ENCODE results near the gene PPP1R27. TPM values are rescaled to one million over a fixed set of nuclear protein-coding genes. Genes with fewer than 3 reads are reported as not detected.
A peak's percentile ranks its signal among the peaks of the same experiment; 100 is the strongest.
"Not testable (repeated sequence)": the region's sequence is repeated elsewhere in the genome, so short reads cannot be mapped to it uniquely, and the experiment has no call there.

PPP1R27 gene
- polyA plus RNA-seq, 4 donors, result 0.14 to 0.58 (median 0.26) TPM; not detected in 1

DNA sequence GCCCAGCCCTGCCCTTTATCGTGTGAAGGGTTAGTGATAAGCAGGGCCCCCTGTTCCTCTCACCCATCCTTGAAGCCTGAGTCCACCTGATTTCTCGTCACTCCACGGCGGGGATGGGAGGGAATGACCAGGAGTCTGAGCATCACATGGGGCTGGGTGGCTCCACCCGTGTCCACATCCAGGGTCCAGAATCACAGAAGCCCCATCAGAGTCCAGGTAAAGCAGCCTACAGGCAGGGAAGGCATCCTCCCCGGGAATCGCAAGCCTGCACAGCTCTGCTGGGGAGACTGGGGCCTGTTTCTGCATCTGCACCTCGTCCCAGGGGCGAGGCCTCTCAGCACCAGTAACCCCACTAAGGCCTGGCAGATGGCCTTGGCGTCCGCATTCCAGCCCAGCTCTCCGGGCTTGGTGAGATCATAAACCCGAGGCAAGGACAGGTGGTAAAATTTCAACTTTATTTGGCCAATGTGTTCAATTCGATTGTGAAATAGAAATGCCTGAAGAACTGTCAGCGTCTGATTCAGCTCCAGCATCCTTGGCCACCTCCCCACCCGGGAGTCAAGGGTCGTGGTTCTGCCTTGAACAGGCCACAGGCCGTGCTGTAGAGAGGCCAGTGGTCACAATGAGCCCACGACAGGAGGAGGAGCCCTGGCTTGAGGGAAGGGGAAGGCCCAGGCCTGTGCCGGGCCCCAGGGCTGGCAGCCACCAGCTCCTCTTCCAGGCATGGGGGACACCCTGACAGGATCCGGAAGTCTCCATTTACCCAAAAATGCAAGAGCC lies 8.1 kb upstream of the PPP1R27 start:
- DNase-seq (ENCODE audit: low read depth in 4 of 4, low spot score in 3 of 4), result no peak

DNA sequence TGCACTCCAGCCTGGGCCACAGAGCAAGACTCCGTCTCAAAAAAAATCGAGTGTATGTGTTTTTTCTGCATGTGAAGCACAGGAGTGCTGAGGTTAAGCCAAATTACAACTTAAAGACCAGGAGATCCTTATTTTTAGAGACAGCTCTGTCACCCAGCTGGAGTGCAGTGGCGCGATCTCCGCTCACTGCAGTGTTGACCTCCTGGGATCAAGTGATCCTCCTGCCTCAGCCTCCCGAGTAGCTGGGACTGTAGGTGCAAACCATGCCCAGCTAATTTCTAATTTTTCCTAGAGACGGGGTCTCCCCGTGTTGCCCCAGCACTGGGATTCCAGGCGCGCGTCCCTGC lies 7.5 kb upstream of the PPP1R27 start:
- no peak for DNase-seq (ENCODE audit: low read depth in 4 of 4, low spot score in 3 of 4)

DNA sequence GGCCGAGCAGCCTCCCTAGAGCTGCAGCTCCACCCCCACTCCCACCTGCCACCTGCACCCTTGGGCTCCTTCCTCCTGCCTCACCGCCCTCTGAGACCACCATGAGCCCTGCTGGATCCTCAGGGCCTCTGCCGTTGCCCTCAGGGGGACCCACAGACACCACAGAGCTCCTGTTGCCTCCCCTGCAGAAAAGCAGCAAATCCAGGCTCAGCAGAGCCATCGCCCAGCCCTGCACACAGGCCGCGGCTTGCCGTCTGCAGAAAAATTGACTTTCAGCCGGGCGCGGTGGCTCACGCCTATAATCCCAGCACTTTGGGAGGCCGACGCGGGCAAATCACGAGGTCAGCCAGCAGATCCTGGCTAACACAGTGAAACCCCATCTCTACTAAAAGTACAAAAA lies 7.0 kb upstream of the PPP1R27 start:
- no peak for DNase-seq (ENCODE audit: low read depth in 4 of 4, low spot score in 3 of 4)

DNA sequence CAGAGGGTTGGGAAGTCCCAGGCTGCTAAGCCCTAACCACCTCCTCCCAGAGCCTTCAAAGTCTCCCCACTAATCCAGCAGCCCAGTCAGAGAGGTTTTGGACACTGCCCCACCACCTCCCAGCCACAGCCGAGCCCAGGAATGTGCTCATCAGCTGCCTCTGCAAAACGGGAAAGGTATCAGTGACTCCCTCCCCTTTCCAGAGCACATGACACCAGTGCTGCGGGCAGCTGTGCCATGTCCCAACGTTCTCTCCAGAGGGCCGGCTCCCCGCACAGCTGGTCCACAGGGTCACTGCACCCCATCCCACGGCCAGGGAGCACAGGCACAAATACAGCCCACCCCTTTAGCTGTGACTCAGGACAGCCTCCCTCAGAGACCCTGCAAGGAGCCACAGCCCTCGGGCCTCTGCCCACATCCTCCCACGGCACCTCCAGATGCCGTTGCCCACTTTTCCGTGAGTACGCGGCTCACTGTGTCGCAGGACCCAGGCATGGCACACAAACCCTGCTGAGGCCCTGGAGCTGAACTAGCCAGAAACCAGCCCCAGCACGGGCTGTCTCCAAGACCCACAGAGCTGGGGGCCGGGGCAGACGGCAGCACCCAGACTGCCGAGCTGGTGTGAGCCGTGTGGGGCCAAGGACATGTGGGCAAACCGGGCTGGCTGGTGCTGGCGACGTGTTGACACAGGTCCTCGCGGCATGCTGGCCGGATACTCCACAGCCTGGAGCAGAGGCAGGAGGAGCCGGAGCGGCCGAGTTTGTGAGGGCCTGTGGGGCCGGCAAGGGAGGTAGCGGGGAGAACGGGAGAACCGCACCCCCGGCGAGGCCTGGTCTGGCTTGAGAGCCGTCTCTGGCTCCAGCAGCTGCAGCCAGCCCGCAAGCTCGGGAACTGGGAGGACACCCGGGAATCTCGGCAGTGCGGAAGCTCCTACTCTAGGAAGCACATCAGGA lies 6.3 kb upstream of the PPP1R27 start:
- DNase-seq (ENCODE audit: low read depth in 4 of 4, low spot score in 3 of 4), result no peak

DNA sequence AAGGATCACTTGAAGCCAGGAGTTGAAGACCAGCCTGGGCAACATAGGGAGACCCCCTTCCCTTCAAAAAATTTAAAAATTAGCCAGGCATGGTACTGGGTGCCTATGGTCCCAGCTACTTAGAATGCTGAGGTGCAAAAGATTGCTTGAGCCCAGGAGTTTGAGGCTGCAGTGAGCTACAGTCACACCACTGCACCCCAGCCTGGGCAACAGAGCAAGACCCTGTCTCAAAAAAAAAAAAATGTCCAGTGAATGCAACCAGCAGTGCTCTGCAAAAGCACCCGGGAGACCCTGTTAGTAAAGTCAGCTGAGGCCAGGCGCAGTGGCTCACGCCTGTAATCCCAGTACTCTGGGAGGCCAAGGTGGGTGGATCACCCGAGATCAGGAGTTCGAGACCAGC lies 5.2 kb upstream of the PPP1R27 start:
- DNase-seq (ENCODE audit: low read depth in 4 of 4, low spot score in 3 of 4), result not testable (repeated sequence)

DNA sequence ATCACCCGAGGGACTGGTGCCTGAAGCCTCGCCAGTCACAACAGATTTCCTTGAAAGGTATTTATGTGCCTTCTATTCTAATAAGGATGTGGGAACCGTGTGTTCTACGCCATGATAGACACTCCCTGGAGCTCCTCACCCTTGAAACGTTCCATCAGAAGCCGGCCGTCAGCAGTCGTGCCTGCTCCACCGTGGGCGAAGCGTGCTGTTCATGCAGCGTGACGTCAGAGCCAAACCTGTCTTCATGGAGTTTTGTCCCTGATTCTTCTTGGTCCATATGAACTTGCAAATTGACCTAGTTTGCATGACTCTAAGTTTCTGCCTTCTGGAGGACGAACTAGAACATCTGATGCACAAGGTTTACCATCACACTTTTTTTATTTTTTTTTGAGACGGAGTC lies 4.5 kb upstream of the PPP1R27 start:
- DNase-seq (ENCODE audit: low read depth in 4 of 4, low spot score in 3 of 4), result no peak

DNA sequence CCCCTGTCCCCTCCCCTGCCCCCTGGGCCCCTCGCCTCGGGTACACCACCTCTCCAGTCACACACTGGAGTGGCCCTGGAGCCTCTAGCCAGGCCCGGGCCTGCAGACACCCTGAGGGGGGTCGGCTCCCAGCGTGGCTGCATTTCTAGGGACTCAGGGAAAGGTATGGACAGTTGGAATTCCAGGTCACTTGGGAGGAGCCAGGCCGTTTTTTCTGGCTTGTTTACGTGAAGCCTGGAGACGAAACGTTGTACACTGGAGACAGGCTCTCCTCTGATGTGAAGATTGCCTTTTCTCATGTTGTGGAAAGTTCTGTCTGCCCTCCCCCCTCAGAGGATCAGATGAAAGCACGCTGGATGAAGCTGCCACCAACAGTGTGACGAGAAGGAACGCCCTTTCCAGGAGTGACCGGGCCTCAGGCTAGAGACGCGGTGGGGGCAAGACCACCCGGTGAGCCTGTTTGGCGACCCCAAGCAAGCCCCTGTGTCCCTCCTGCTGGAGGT lies 4.0 kb upstream of the PPP1R27 start:
- no peak for DNase-seq (ENCODE audit: low read depth in 4 of 4, low spot score in 3 of 4)

DNA sequence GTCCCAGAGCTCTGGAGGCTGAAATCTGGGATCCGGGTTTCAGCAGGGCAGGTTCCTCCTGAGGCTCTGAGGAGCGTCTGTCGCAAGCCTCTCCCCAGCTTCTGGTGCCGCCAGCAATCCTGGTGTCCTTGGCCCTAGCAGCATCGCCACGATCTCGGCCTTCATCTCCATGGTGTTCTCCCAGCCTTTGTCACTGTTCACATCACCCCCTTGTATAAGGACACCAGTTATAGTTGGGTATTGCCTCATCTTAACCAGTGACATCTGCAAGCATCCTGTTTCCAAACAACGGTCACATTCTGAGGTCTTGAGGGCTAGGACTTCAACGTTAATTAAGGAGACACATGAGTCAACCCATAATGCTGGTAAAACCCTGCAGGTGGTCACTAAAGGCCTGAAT lies 2.8 kb upstream of the PPP1R27 start:
- no peak for DNase-seq (ENCODE audit: low read depth in 4 of 4, low spot score in 3 of 4)

DNA sequence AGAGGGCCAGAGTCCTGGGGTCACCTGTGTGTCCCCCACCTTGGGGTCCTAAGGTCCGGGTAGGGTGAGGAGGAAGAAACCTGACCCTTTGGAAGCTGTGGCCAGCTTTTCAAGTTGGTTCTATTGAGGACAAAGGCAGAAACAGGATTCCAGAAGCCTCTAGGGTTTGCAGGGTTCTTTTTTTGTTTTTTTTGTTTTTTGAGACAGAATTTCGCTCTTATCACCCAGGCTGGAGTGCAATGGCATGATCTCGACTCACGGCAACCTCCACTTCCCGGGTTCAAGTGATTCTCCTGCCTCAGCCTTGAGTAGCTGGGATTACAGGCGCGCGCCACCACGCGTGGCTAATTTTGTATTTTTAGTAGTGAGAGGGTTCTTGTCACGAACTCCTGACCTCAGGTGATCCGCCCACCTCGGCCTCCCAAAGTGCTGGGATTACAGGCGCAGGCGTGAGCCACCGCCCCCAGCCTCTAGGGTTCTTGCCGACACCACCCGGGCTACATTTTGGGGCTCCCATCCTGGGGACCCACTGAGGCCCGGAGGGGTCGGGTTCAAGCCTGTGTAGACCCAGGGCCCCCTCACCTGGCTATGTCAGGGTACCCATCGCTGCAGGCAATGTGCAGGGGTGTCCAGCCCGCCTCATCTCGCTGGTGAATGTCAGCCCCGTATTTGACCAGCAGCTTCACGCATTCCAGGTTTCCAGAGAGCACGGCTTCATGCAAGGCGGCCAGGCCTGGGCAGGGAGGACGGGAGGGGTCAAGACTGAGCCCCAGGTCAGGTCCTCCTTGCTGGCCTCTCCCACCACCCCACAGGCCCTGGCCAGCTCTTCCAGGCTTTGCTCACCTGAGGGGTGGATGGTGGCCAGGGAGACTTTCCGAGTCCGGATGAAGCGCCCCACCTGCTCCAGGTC lies 674 bp downstream of the PPP1R27 start:
- DNase-seq (ENCODE audit: low read depth in 4 of 4, low spot score in 3 of 4), result no peak

DNA sequence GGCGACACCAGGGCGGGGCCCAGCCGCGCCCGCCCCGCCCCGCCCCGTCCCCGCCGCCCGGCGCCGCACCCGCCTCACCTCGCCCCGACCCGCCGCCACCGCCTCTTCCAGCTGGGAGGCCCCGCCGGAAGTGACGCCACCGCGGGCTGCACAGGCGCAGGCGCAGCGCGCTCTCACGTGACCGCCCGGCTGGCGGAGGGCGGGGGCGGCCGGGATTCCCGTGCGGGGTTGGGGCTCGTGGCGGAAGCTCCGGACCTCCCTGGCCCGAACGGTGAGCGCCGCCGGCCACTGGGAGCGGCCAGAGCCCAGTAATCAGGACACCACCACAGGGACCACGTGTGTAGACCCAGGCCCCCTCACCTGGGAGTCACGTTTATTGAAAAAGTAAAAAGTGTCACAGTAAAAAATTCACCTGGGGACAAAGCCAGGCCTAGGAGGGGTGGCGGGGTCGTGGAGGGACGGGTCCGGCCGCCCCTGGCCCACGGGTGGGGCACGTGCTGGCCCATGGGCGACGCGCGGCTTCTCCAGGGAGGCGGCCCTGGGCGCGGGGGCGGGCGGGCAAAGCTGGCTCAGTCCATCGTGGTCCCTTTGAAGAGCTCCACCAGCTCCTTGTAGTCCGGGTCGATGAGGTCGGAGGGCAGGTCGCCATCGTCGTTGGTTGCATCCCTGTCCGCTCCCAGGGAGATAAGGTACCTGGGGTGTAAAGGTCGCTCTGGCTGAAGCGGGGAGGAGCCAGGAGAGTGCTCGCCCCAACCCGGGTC lies 1.5 kb downstream of the PPP1R27 start, which contains the start of gene MCRIP1:
TSS of gene MCRIP1 (minus strand) at position 132 of the 761 bp plus-strand sequence. CDS start 8,785 bp downstream, outside the sequence.
- peak; percentile 78 to 85 (median 81) for DNase-seq (ENCODE audit: low read depth in 4 of 4, low spot score in 3 of 4)

DNA sequence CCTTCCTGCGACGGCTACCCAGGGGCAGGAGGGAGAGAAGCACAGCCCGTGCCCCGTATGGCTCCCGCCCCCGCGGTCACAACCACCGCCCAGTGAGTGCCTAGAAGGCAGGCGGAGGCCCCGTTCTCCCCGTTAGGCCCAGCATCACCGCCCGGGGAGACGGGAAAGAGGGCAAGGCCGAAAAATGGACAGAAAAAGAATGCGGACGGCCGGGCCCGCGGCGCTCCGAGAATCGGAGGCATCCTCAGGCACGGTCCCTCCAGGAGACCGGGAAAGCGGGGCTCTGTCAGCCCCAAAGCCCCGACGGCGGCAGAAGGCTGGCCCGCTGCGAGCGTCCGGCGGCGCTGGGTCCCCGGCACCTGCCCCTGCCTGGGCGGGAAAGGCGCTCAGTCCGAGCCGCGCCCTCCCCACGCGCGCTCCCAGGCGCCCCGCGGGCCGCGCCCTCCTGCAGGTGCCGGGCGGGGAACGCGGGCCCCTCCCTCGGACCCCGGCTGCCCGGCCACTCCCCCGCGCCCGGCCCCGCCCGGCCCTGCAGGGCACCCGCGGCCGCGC lies 2.2 kb downstream of the PPP1R27 start:
- no peak for DNase-seq (ENCODE audit: low read depth in 4 of 4, low spot score in 3 of 4)

DNA sequence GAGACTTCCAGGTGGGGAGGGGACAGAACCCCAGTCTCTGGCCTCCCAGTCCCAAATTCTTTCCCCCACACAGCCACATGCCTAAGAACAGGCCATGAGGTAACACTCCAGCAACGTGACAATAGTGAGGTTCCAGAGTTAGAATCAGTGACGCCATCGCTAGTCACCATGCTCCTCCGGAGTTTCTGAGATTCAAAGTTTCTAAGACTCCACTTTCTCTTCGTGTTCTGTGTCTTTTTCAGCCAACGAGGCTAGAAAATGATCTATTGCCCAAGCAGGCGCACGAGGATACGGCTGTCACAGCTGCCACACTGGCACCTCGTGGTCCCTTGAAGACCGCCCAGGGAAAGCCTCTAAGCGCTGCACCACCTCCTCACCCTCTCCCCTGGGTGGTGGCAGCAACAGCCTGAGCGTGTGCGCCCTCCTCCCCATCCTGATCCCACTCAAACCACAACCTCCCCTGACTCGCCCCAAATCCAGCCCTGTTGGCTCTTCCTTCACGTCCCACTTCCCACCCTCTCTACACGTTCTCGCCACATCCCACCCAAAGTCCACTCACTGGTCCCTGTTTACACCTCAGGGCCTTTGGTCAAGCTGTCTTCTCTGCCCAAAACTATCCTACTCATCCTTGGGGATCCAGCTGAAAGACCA lies 2.8 kb downstream of the PPP1R27 start:
- DNase-seq (ENCODE audit: low read depth in 4 of 4, low spot score in 3 of 4), result no peak

DNA sequence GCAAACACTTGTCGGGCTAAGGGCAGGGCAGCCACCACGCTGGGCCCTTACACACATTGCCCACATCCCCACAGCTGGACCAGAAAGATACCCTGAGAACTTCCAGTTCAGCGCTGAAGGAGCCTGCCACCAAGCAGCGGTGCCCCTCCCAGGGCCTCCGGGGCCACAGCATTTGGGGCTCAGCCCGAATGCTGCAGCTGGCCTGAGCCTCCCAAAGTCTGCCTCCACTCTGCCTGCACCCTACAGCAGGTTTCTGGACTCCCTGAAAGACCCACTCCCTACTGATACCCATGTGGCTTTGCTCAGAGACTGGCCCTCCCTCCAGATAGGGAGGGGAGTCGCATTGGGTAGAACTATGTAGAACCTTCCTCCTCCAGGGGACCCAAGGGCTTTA lies 3.3 kb downstream of the PPP1R27 start:
- DNase-seq (ENCODE audit: low read depth in 4 of 4, low spot score in 3 of 4), result no peak

DNA sequence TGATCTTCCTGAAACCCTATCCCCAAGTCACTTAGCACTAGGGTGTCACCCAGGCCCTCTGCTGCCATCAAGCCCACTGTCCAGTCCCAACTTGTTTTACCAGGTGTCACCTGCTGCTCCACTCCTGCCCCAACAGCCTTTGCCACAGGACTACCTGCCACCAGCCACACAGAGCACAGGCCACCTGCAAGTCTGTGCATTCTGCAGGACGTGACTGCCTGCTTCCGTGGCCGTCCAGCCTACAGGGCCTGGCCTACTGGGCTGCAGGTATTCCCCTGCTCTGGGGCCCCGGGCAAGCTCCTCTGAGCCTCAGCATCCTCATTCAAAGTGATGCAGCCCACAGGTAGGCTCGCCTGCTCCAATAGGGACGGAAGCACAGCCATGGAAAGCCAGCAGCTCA lies 5.0 kb downstream of the PPP1R27 start:
- no peak for DNase-seq (ENCODE audit: low read depth in 4 of 4, low spot score in 3 of 4)

DNA sequence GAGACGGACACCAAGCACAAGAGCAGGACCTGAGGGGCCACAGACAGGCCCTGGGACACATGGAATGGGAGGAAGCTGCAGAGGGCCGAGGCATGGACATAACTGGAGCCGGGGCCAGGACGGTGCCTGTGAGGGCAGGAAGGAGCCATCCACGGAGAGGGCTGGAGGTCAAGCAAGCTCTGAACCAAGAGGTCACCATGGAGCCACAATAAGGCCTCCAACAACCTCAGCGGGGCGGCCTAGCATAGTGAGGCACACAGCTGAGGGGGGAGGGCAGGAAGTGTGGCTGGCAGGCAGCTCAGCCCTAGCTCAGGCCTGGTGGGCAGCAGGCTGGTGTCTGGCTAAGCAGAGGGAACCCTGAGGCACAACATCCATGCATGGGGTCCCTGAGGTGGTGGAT lies 6.2 kb downstream of the PPP1R27 start:
- no peak for DNase-seq (ENCODE audit: low read depth in 4 of 4, low spot score in 3 of 4)

DNA sequence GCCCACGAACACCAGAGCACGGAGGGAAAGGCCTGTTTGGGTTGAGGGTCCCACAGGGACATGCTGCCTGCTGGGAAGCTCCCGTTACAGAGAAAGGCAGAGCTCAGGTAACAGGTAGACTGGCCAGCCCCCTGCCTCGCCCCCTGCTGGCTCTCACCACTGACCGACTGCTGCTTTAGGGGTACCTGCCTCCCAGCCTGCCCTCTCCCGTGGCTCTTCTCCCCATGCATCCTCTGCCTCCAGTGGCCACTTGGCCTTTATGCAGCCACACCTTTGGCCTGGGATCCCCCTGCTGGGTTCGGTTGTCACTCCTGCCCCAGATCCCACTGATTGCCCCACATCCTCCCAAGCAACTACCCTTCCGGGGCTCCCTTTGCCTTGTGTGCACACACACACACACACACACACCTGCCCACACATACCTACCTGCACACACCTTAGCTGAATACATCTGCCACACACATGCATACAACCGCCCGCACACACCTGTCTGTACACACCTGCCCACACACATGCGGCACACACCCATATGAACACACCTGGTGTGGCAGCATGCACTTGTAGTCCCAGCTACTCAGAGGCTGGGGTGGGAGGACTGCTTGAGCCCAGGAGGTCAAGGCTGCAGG lies 8.9 kb downstream of the PPP1R27 start:
- no peak for DNase-seq (ENCODE audit: low read depth in 4 of 4, low spot score in 3 of 4)

DNA sequence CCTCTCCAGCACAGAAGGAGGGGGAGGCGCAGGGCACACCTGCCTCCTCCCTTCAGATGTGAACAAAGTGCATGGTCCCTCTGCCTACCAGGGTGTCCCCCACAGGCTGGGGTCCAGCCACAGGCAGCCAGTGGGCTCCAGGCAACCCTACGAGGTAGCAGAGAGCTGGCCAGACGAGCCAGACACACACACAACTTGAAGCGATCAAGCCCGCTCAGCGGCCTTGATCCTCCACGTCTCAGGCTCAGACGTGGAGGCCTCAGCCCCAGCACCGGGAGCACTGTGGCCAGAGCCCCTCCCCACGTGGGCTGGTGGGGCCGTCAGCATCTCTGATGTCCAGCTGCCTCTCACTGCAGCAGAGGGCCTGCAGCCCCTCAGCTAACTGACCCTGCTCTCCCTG lies 10.3 kb downstream of the PPP1R27 start:
- no peak for DNase-seq (ENCODE audit: low read depth in 4 of 4, low spot score in 3 of 4)

DNA sequence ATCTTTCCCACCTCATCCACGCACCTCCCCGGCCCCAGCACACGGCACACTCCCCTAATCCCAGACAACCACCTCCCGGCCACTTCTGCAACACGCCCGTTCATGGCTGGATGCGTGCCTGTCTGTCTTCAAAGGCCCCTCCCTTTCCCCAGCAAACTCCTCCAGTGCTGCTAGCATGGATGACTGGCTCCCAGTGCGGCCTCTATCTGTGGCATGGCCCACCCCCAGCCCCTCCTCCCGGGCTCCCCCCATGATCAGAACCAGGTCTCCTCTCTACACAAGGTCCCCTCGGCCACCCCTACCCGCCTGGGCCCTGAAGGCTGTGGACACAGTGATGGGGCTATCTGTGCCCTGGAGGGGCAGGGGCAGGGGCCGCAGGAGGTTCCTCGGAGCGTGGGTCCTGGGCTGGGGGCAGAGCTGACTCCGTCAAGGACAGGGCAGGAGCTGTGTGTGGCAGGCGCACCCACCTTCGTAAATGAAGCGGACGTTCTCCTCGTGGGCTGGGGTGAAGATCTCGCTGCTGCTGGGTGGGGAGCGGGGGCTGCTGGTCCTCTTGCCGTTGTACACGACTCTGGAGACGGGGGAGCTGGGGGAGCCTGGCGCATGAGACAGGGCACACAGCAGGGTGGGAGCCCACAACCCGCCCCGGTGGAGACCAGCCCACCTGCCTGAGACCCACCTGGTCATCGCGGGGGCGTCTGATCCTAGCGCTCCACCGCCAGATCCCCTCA lies 10.9 kb downstream of the PPP1R27 start:
- no peak for DNase-seq (ENCODE audit: low read depth in 4 of 4, low spot score in 3 of 4)

All from left renal pelvis (tissue), 4 donors.